ENCODE measurements around the gene WWOX. TPM values are rescaled to one million over a fixed set of nuclear protein-coding genes. Genes with fewer than 3 reads are reported as not detected.

Gene WWOX
- total RNA-seq, 4 donors from 2014 or later, result 12.9 to 53.5 (median 25.6) TPM

DNA sequence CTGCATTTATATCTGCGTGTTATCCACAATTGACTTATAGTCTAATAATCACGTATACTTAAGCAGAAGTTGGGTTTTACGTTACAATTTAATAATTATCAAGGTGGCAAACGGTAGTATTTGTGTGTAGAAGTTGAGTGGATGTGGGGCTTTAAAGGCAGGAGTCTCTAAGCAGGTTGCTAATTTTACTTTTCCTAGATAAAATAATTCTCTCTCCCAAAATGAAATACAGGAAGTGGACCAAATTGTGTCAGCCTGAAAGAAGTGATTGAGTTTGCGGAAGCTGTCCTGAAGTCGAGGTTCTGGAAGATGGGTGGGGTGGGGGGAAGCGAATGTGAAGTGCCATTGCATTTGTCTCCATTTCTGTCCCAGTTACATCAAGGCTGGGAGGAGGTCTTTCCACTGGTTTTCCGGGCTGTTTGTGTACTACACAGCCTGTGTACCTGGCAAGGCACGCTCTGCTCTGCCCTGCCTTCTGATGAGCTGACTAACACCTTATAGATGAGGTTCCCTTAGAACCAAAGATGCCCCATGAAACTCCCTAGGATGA lies 385.1 kb downstream of the WWOX start:
- TF ChIP-seq EP300 (IDR thresholded peaks at IDR 0.05) (no peak), POLR2AphosphoS5 (IDR thresholded peaks at IDR 0.05) (no peak), CTCF (IDR thresholded peaks at IDR 0.05) (no peak), POLR2A (IDR thresholded peaks at IDR 0.05) (no peak)
- Histone ChIP-seq H3K9me3 (no peaks in the 10 kb centered on the region), H3K36me3 (no peaks in the 10 kb centered on the region), H3K4me3 (no peak overlapping the region), H3K4me1 (no peaks in the 10 kb centered on the region), H3K27ac (no peak overlapping the region), H3K27me3 (no peaks in the 10 kb centered on the region)
- no peak for ATAC-seq
- 91 to 92% methylated on average over 7 to 8 of the region's 9 CpGs for WGBS, 2 donors (ENCODE audit: low coverage in 1 of 2)

- 67 to 74% methylated on average over 6 to 12 of the region's 15 CpGs for WGBS, 2 donors (ENCODE audit: low coverage in 1 of 2)
- no peak for TF ChIP-seq EP300 (IDR thresholded peaks at IDR 0.05)
- no peak for TF ChIP-seq POLR2A (IDR thresholded peaks at IDR 0.05)
- no peak for TF ChIP-seq CTCF (IDR thresholded peaks at IDR 0.05)
- TF ChIP-seq POLR2AphosphoS5 (IDR thresholded peaks at IDR 0.05), result no peak
- H3K36me3 ChIP-seq, result no peaks in the 10 kb centered on the region
- no peak for ATAC-seq
- no peaks in the 10 kb centered on the region for H3K9me3 ChIP-seq
- H3K4me3 ChIP-seq, result no peak overlapping the region
- no peak overlapping the region for H3K27ac ChIP-seq
- H3K4me1 ChIP-seq, result no peaks in the 10 kb centered on the region
- H3K27me3 ChIP-seq, result no peaks in the 10 kb centered on the region
Measured at GRCh38 chr16:78485188-78485916, 385.9 kb downstream of the WWOX start.

GRCh38 chr16:78485917-78486257 lies 386.4 kb downstream of the WWOX start:
- H3K36me3 ChIP-seq, result no peaks in the 10 kb centered on the region
- 87 to 91% methylated on average over 3 to 4 of the region's 4 CpGs for WGBS, 2 donors (ENCODE audit: low coverage in 1 of 2)
- H3K4me3 ChIP-seq, result no peak overlapping the region
- TF ChIP-seq POLR2A (IDR thresholded peaks at IDR 0.05) (no peak), EP300 (IDR thresholded peaks at IDR 0.05) (no peak), CTCF (IDR thresholded peaks at IDR 0.05) (no peak), POLR2AphosphoS5 (IDR thresholded peaks at IDR 0.05) (no peak)
- no peak overlapping the region for H3K27ac ChIP-seq
- H3K27me3 ChIP-seq, result no peaks in the 10 kb centered on the region
- H3K4me1 ChIP-seq, result no peaks in the 10 kb centered on the region
- no peaks in the 10 kb centered on the region for H3K9me3 ChIP-seq
- no peak for ATAC-seq

GRCh38 chr16:78487471-78487870 lies 388.0 kb downstream of the WWOX start:
- H3K9me3 ChIP-seq, result no peaks in the 10 kb centered on the region
- H3K4me1 ChIP-seq, result no peaks in the 10 kb centered on the region
- no peak overlapping the region for H3K4me3 ChIP-seq
- ATAC-seq, result no peak
- H3K27ac ChIP-seq, result no peak overlapping the region
- TF ChIP-seq CTCF (IDR thresholded peaks at IDR 0.05), result no peak
- no peak for TF ChIP-seq POLR2AphosphoS5 (IDR thresholded peaks at IDR 0.05)
- TF ChIP-seq POLR2A (IDR thresholded peaks at IDR 0.05), result no peak
- no peak for TF ChIP-seq EP300 (IDR thresholded peaks at IDR 0.05)
- WGBS, 2 donors (ENCODE audit: low coverage in 1 of 2), result 88 to 91% methylated on average over 2 to 3 of the region's 3 CpGs
- H3K36me3 ChIP-seq, result no peaks in the 10 kb centered on the region
- no peaks in the 10 kb centered on the region for H3K27me3 ChIP-seq

GRCh38 chr16:78489072-78489471 lies 389.6 kb downstream of the WWOX start:
- H3K27ac ChIP-seq, result no peak overlapping the region
- 38 to 47% methylated on average over 3 of the region's 3 CpGs for WGBS, 2 donors (ENCODE audit: low coverage in 1 of 2)

More at GRCh38 chr16:78489072-78489471, 389.6 kb downstream of the WWOX start:
- no peak for ATAC-seq
- Histone ChIP-seq H3K9me3 (no peaks in the 10 kb centered on the region), H3K27me3 (no peaks in the 10 kb centered on the region), H3K4me3 (no peak overlapping the region), H3K36me3 (no peaks in the 10 kb centered on the region), H3K4me1 (no peaks in the 10 kb centered on the region)
- TF ChIP-seq CTCF (IDR thresholded peaks at IDR 0.05) (no peak), EP300 (IDR thresholded peaks at IDR 0.05) (no peak), POLR2A (IDR thresholded peaks at IDR 0.05) (no peak), POLR2AphosphoS5 (IDR thresholded peaks at IDR 0.05) (no peak)

Data from gastroesophageal sphincter (tissue), 4 donors.